Stimulated activated CD4-positive, alpha-beta T cell treated with anti-CD3 and anti-CD28 coated beads, TNF-alpha, amount 100 ng/mL, for 1 hour (primary cell): ENCODE measurements around the gene USP9X.
"Not testable (repeated sequence)": the region's sequence is repeated elsewhere in the genome, so short reads cannot be mapped to it uniquely, and the experiment has no call there.

Experiments used
- DNase-seq, 3 donors: peaks; one replicate each; pipeline ENCODE4 v3.0.0-alpha.2; 2020; ENCODE audit warnings: low read depth in 3 of 3, low spot score in 1 of 3

Gene USP9X, protein sequence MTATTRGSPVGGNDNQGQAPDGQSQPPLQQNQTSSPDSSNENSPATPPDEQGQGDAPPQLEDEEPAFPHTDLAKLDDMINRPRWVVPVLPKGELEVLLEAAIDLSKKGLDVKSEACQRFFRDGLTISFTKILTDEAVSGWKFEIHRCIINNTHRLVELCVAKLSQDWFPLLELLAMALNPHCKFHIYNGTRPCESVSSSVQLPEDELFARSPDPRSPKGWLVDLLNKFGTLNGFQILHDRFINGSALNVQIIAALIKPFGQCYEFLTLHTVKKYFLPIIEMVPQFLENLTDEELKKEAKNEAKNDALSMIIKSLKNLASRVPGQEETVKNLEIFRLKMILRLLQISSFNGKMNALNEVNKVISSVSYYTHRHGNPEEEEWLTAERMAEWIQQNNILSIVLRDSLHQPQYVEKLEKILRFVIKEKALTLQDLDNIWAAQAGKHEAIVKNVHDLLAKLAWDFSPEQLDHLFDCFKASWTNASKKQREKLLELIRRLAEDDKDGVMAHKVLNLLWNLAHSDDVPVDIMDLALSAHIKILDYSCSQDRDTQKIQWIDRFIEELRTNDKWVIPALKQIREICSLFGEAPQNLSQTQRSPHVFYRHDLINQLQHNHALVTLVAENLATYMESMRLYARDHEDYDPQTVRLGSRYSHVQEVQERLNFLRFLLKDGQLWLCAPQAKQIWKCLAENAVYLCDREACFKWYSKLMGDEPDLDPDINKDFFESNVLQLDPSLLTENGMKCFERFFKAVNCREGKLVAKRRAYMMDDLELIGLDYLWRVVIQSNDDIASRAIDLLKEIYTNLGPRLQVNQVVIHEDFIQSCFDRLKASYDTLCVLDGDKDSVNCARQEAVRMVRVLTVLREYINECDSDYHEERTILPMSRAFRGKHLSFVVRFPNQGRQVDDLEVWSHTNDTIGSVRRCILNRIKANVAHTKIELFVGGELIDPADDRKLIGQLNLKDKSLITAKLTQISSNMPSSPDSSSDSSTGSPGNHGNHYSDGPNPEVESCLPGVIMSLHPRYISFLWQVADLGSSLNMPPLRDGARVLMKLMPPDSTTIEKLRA (N-terminal part only)

DNA sequence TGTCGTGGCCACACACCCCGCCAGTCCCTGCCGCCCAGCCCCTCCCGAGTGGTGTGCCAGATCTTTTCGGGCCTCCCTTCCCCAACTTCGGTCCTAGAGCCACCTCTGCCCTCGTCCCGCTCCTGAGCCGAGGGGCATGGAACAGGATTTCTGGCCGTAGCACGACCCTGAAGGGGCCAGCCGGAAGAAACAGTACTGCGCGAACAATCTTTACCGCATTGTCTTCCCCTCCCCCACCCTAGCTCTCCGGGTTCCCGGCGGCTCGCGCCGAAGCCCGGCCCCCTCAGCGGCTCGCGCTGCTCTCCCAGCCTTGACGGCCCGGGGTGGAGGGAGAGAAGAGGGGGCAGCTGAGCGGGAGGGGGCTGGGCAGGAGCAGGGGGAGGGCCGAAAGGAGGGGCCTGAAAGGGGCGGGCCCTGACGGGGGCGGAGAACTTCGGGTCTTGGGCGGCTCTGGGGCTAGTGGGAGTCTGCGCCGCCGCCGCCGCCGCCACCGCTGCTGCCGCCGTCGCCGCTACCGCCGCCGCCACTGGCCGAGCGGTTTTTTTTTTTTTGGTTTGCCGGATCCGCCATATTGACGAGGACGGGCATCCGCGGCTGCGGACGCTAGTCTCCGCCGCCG, at the start of gene USP9X:
Gene USP9X (plus strand): TSS at position 553 of the 619 bp plus-strand sequence. CDS start 38,184 bp downstream, outside the sequence.
- peak; percentile 73 to 87 (median 75) for DNase-seq

DNA sequence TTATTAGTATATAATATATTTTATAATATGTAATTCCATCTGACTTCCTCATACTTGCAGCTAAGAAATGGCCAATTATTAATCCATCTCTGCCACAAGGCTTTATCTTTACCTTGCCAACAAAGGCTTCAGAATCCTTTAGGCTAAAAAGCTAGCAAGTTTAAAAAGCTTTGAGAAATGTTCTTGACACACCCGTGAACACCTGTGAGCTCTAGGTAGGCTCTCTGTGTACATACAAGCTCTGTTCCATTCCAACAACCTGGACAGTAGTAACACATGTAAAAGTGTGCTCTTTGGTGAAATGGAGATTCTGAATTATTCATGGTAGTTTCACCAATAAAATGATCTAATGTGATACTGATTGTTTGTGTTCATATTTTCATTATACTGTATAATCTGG, 49.7 kb upstream of the USP9X start:
- no peak for DNase-seq

DNA sequence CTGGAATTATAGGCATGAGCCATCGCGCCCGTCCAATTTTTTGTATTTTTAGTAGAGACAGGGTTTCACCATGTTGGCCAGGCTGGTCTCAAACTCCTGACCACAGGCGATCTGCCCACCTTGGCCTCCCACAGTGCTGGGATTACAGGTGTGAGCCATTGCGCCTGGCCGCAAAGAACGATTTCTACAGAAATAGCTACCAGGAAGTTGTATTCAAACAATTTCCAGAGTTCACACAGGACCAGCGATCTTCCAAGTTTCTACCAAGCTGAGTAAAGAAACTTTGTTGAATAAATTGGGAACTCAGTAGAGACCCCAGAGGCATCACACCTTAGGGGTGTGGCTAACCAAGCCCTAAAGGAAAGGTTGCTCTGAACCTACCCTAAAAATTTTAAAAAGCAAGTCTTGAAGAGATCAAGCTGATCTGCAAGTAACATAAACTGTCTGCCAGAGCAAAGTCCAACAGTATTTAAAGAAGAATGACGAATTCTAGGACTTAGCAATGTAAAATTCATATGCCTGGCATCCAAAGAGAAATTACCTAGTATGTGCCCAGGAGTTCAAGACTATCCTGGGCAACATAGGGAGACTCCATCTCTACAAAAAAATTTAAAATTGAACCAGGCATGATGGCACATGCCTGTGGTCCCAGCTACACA, 48.4 kb upstream of the USP9X start:
- DNase-seq, result no peak

GRCh38 chrX:41043196-41043595, 42.0 kb upstream of the USP9X start:
- no peak for DNase-seq

DNA sequence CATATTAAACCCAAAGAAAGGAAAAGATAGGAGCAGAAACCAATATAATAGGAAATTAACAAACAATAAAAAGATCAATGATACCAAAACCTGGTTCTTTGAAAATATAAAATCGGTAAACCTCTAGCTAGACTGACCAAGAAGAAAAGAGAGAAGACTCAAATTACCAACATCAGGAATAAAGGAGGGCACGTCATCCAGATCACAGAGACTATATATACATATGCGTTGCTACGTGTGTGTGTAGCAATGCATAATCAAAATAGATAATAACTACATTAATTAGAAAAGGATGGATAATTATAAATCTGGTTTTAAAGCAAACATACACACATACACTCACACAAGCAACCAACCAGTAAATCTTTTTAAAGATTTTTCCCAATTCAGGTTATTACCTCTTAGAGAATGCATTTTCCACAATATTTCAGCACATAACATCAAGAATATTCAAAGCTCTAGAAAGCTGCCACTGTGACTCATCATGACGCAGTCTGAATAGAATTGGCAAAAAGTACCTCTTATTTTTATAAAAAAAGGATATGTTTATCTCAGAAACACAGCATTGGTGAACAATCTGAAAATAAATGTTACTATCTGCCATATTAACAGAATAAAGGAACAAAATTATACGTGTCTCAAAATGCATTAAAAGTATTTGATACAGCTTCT, 41.4 kb upstream of the USP9X start:
- no peak for DNase-seq

DNA sequence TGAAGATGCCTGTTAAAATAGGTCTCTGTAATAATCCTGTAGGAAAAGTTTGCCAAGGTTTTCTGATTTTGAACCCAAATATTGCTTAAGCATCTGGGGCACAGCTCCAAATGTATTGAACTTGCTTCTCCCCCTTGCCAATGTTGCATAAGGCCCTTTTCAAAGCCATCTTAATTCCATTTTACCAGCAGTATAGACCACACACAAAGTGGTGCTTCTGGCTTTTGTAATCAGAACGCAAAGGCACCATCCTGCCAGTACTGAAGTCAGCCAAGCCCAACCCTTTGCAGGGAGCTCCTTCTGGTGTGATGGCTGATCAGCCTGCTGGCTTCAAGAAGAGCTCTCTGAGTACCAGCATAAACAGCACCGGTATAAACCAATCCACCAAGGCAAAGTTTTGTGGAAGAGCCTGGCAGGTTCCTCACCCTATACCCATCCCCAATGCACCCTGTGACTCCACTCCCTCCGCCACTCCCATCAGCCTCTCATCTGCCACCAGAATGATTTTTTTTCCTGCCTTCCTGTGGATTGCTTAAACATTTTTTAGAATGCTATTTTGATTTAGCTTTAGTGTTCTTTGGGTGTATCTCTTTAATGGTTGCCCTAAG, 39.2 kb upstream of the USP9X start:
- no peak for DNase-seq

DNA sequence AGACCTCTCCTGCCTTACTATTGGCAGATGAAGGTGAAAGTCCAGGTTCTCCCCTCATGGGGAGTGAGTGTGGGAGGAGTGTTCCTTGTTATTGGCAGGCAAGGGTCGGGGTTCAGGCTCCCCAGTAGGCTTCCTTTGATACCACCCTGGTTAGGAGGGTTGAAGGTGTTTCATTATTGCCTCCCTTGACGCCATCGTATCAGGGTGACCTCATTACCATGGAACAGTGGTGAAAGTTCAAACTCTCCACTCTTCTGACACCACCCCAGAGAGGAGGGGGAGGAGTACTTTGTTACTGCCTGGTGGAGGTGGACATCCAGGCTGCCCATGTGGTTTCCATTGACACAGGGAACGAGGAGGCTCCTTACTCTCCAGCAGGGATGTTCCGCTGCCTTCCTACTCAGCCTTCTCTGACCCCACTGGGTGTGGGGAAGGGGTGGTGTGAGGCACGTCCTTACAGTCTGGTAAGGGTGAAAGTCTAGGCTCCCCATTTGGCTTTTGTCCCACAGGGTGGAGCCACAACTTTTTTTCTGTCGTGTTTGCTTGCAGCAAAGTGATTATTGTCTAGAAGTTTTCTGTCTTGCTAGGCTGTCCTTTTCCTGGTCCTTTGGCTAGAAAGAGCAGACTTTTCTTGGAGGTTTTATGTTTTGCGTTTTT, 37.2 kb upstream of the USP9X start:
- DNase-seq, result no peak

DNA sequence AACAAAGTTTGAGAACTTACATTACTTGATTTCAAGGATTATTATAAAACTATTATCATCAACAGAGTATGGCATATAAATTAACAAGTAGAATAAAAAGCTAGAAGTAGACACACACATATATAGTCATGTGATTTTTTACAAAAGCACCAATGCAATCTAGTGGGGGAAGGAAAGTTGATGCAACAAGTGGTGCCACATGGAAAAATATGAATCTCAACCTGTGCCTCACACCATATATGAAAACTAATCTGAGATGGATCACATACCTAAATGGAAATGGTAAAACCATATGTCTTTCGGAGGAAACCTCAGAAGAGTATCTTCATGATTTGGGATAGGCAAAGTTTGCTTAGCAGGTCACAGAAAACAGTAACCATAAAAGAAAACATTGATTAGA, 34.9 kb upstream of the USP9X start:
- no peak for DNase-seq

- no peak for DNase-seq
These were observed 34.0 kb upstream of the USP9X start for GRCh38 chrX:41051288-41051687.

GRCh38 chrX:41055740-41056139, 29.5 kb upstream of the USP9X start:
- DNase-seq, result no peak

DNA sequence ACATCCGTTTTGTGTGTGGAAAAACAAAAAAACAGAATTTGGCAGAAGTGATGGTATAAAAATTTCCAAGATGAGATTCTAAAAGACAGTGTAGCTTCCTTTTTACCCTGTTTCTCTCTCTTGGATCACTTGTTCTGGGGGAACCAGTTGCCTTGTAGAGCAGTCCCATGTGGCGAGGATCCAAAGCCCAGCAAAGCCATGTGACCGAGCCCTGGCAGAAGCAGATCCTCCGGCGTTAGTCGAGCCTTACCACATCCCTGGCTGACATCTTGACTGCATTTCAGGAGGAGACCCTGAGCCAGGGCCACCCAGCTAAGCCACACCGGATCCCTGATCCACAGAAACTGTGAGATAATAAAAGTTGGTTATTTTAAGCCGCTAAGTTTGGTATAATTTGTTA, 22.0 kb upstream of the USP9X start:
- not testable (repeated sequence) for DNase-seq

- no peak for DNase-seq
These were observed 21.2 kb upstream of the USP9X start for GRCh38 chrX:41064018-41064417.

DNA sequence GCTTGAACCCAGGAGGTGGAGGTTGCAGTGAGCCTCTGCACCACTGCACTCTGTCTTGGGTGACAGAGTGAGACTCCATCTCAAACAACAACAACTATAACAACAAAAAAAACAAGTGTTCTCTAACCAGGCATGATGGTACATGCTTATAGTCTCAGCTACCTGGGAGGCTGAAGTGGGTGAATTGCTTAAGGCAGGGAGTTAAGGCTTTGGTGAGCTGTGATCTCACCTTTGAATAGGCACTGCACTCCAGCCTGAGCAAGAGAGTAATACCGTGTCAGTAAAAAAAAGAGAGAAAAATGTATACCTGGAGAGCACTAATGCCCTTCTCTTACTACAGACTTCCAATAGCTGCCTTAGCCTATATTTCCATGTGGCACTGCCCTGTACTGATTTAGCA, 18.9 kb upstream of the USP9X start:
- no peak for DNase-seq

DNA sequence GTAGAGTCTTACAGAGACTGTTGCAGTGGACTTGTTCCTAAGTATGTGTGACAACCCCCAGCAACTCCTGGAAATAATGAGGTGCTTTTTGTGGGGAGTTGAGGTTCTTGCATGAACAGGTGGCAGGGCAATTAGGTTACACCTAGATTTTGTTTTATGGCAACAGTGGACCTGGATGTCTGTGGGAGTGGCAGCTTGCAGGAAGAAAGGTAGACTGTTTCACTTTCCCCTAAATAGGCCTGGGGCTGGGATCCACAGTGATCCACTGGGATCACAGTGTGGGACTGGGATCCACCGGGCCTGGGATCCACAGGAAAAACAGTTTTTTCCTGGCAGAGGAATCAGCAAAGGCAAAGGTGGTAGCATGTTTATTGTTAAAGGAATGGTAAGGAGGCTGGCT, 18.3 kb upstream of the USP9X start:
- DNase-seq, result no peak

DNA sequence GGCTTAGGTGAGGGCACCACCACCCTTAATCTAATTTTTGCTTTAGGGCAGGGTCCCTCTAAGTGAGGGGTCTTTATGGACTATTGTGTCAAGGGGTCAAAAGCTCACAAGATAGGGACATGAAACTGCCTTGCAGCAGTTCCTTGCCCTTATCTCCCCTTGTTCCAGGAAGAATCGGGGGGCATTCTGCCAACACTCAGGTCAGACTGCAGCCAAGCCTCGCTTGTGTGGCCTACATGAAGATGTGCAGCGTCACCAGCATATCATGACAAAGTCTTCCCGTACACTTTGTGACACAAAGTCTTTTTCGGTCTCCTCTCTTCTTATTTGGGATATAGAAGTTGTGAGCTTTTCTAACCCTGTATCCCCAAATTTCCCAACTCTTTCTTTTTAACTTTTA, 17.5 kb upstream of the USP9X start:
- no peak for DNase-seq

DNA sequence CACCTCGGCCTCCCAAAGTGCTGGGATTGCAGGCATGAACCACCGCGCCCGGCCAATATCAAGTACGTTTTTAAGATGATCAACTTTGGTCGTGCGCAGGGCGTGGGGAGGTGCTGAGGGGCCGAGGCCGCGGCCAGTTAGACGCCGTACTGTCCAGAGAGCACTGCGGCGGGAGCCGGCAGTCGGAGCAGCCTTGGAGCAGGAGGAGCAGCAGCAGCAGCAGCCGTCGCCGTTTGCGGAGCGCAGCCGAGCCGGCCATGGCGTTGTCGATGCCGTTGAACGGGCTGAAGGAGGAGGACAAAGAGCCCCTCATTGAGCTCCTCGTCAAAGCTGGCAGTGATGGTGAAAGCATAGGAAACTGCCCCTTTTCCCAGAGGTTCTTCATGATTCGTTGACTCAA, 8.5 kb upstream of the USP9X start:
- DNase-seq, result no peak

- DNase-seq, result no peak
These were observed 3.4 kb upstream of the USP9X start for GRCh38 chrX:41081821-41082220.

- no peak for DNase-seq
These were observed 2.5 kb upstream of the USP9X start for GRCh38 chrX:41082783-41083182.
